GM12878 (cell line): ENCODE measurements around the gene CD244. TPM values are rescaled to one million over a fixed set of nuclear protein-coding genes. Genes with fewer than 3 reads are reported as not detected.

Source experiments
- ATAC-seq: fragments of 200-7000 bp; cut with Tn5 transposase; 3 replicates; pipeline ENCODE4 v1.9.1; 2020; ENCODE audit warnings: mild to moderate bottlenecking, moderate library complexity
- BruUV-seq: library from RNA; stranded (reverse); fragments of 400-500 nt; replicated peaks from 2 replicates; lab custom pipeline; 2021; lab: Mats Ljungman, UMichigan
- CTCF ChIA-PET: fragments of 300-600 bp; sonication (Branson Sonifier 250); formaldehyde crosslinking; extraction: SDS; loops from one replicate; lab custom pipeline; 2021; ENCODE audit warnings: inconsistent platforms; lab: Yijun Ruan, JAX
- POLR2A ChIA-PET: fragments of 350-600 bp; formaldehyde crosslinking; extraction: SDS; loops from one replicate; lab custom pipeline; 2021; ENCODE audit warnings: inconsistent platforms; lab: Charles Lee
- RAD21 ChIA-PET: fragments of 300-600 bp; sonication (Branson Sonifier 250); formaldehyde crosslinking; loops from one replicate; lab custom pipeline; 2023; ENCODE audit warnings: antibody characterized with exemption; ENCODE audit not compliant: unreplicated experiment; lab: Charles Lee
- SMC1A ChIA-PET: fragments of 300-600 bp; sonication (Branson Sonifier 250); formaldehyde crosslinking; loops from one replicate; lab custom pipeline; 2023; ENCODE audit not compliant: unreplicated experiment, uncharacterized antibody; lab: Charles Lee
- DNase-seq: peaks from one replicate; pipeline ENCODE4 v3.0.0-alpha.2; 2011; ENCODE audit warnings: low read depth, low spot score
- FAIRE-seq: peaks from 3 replicates; lab custom pipeline; 2011; peaks lifted over from hg19 to GRCh38; lab: Jason Lieb, UNC
- H2AFZ ChIP-seq: 2 replicates; pipeline ENCODE4 v1.6.0; 2011; ENCODE audit warnings: low read depth, low read length, control low read depth; ENCODE audit not compliant: control insufficient read depth
- H3K27ac ChIP-seq: 2 replicates; pipeline ENCODE4 v1.5.1; 2011; ENCODE audit warnings: control low read depth; ENCODE audit not compliant: control insufficient read depth, insufficient read depth
- H3K27me3 ChIP-seq, 2 experiments: replicated peaks in 1 of 2; 2 replicates each; pipeline versions ENCODE4 v1.6.0 to v1.6.1; 2011; ENCODE audit warnings: low read length in 1 of 2; ENCODE audit not compliant: control insufficient read depth in 2 of 2, insufficient read depth in 2 of 2
- H3K36me3 ChIP-seq, 2 experiments: 2 replicates each; pipeline ENCODE4 v1.5.1; 2011; ENCODE audit warnings: low read length in 1 of 2; ENCODE audit not compliant: control insufficient read depth in 2 of 2, insufficient read depth in 2 of 2
- H3K4me1 ChIP-seq: 2 replicates; pipeline ENCODE4 v1.6.1; 2011; ENCODE audit warnings: mild to moderate bottlenecking, low read length, moderate library complexity, mixed read lengths; ENCODE audit not compliant: control insufficient read depth, insufficient read depth
- H3K4me2 ChIP-seq: 2 replicates; pipeline ENCODE4 v1.6.0; 2011; ENCODE audit warnings: control low read depth; ENCODE audit not compliant: control insufficient read depth, insufficient read depth
- H3K4me3 ChIP-seq: fragments of 200-600 bp; sonication (generic); 2 replicates; pipeline ENCODE4 v1.5.1; 2016
- H3K79me2 ChIP-seq: 2 replicates; pipeline ENCODE4 v1.6.0; 2011; ENCODE audit warnings: low read length; ENCODE audit not compliant: control insufficient read depth, insufficient read depth
- H3K9ac ChIP-seq: 2 replicates; pipeline ENCODE4 v1.8.0; 2011; ENCODE audit warnings: low read length, control low read depth, mixed read lengths; ENCODE audit not compliant: control insufficient read depth, insufficient read depth
- H3K9me3 ChIP-seq: replicated peaks from 3 replicates; pipeline ENCODE4 v1.5.1; 2011; ENCODE audit warnings: mild to moderate bottlenecking, low read length; ENCODE audit not compliant: control insufficient read depth, insufficient read depth
- H4K20me1 ChIP-seq: 2 replicates; pipeline ENCODE4 v1.6.0; 2011; ENCODE audit not compliant: control insufficient read depth, insufficient read depth
- ASH2L ChIP-seq: fragments of 300-600, 200-600 bp; sonication (generic); IDR thresholded peaks from 2 replicates; pipeline ENCODE4 v1.6.1; 2017; ENCODE audit warnings: low read depth, mild to moderate bottlenecking, borderline replicate concordance
- CBX5 ChIP-seq: sonication (generic); IDR thresholded peaks from 2 replicates; pipeline ENCODE4 v1.6.1; 2016; ENCODE audit warnings: low read depth, moderate library complexity, mild to moderate bottlenecking, inconsistent platforms
- CHD4 ChIP-seq: fragments of 200-600 bp; sonication (generic); IDR thresholded peaks from 2 replicates; pipeline ENCODE4 v1.6.1; 2016; ENCODE audit warnings: mild to moderate bottlenecking
- HDAC6 ChIP-seq: fragments of 200-600 bp; sonication (generic); IDR thresholded peaks from one replicate; pipeline ENCODE4 v1.8.0; 2017; ENCODE audit warnings: antibody characterized with exemption; ENCODE audit not compliant: unreplicated experiment
- KAT2A ChIP-seq: conservative IDR thresholded peaks from 2 replicates; pipeline ENCODE4 v1.6.1; 2011; ENCODE audit warnings: low read depth, low read length; ENCODE audit not compliant: control insufficient read depth
- MLLT1 ChIP-seq: fragments of 450-650 bp; IDR thresholded peaks from 2 replicates; pipeline ENCODE4 v1.6.1; 2016; ENCODE audit warnings: mild to moderate bottlenecking
- MYC ChIP-seq: IDR thresholded peaks from 2 replicates; pipeline ENCODE4 v1.6.1; 2011; ENCODE audit warnings: mild to moderate bottlenecking, low read length, moderate library complexity, inconsistent platforms; ENCODE audit not compliant: insufficient read depth, insufficient replicate concordance, insufficient read length, severe bottlenecking
- NFYA ChIP-seq: IDR thresholded peaks from 2 replicates; pipeline ENCODE4 v1.6.1; 2011; ENCODE audit warnings: low read depth, mild to moderate bottlenecking, low read length, improper control_type of control experiment, borderline replicate concordance
- POU2F2 ChIP-seq: IDR thresholded peaks from 3 replicates; pipeline ENCODE4 v1.6.1; 2011; ENCODE audit warnings: low read depth, mild to moderate bottlenecking, low read length, borderline replicate concordance
- RCOR1 ChIP-seq: conservative IDR thresholded peaks from 2 replicates; pipeline ENCODE4 v1.6.1; 2012; ENCODE audit warnings: low read depth, low read length, improper control_type of control experiment
- RELA ChIP-seq: fragments of 450-650 bp; IDR thresholded peaks from 2 replicates; pipeline ENCODE4 v1.8.0; 2014; ENCODE audit warnings: borderline replicate concordance; ENCODE audit not compliant: partially characterized antibody
- REST ChIP-seq: IDR thresholded peaks from 2 replicates; pipeline ENCODE4 v1.6.1; 2012; ENCODE audit warnings: mild to moderate bottlenecking, low read depth, low read length
- SREBF1 ChIP-seq: IDR thresholded peaks from 2 replicates; pipeline ENCODE4 v1.6.1; 2012; ENCODE audit warnings: mild to moderate bottlenecking, low read length
- WGBS: methylation state at CpG from one replicate; pipeline ENCODE4 v1.1.6; 2016; ENCODE audit warnings: low lambda C conversion rate; ENCODE audit not compliant: insufficient replicate concordance, insufficient coverage; ENCODE audit errors: missing lambda C conversion rate; 5-methylcytosine and 5-hydroxymethylcytosine counted together
- in situ Hi-C: fragments of 300-500 bp; cut with MboI; formaldehyde crosslinking; loops from 9 replicates; pipeline ENCODE4 v1.14.3; 2018; ENCODE audit warnings: mixed read lengths
- intact Hi-C: fragments of 100-400 bp; cut with micrococcal nuclease; formaldehyde crosslinking; loops from one replicate; pipeline ENCODE4 v1.14.2; 2022; ENCODE audit not compliant: unreplicated experiment
- polyA plus RNA-seq, 11 experiments: library from polyadenylated mRNA; depleted of rRNA in 4 of 11; unstranded in 6 of 11; stranded (reverse) in 5 of 11; fragments of >200 nt; fragmentation: Nextera tagmentation in 4 of 11; fragmentation: Illumina TruSeq in 1 of 11; extraction: Ambion mirVana in 4 of 11; extraction: Trizol in 1 of 11; gene quantifications; 1 replicate in 1 of 11; 2 replicates in 10 of 11; pipeline versions ENCODE4 v1.2.1 to v1.2.3, GENCODE V29; 2011 to 2016; ENCODE audit warnings: inconsistent platforms in 2 of 11, missing spikeins in 2 of 11, low read depth in 1 of 11
- total RNA-seq, 4 experiments: library from RNA; depleted of rRNA in 3 of 4; stranded (reverse); fragments of >200 nt in 3 of 4; fragmentation: Illumina TruSeq in 1 of 4; extraction: Trizol in 1 of 4; gene quantifications; 2 replicates each; pipeline versions ENCODE4 v1.2.1 to v1.2.3, GENCODE V29; 2013 to 2021

Gene CD244
- total and polyA plus RNA-seq, 10 of the 15 experiments (the other 5 are each of a cell fraction or from before 2014, with no cell fraction given) = 0.24 to 13.6 (median 0.73) TPM

- no peaks in the 10 kb centered on the region for H3K27me3 ChIP-seq
- intact Hi-C loops = no loop called here
- WGBS = 67% methylated on average over 2 of the region's 2 CpGs
- H3K27ac ChIP-seq = no peak overlapping the region
- no peak overlapping the region for H3K4me2 ChIP-seq
- no peak overlapping the region for H2AFZ ChIP-seq
- H3K4me1 ChIP-seq = peaks cover 42% of the 10 kb centered on the region
- no peaks in the 10 kb centered on the region; the same call in 2 of the 3 replicates for H3K9me3 ChIP-seq
- ChIA-PET POLR2A (interaction anchor here (0.7 to 3.6 kb wide), 10 partner anchors 8 to 175 kb away, joined by 3 to 28 read pairs (median 6); partner anchors contain the start of gene CD48), CTCF (interaction anchor here (0.8 to 9.3 kb wide), 19 partner anchors 8 to 155 kb away, joined by 3 to 192 read pairs (median 5); partner anchors contain the start of genes CD244, CD48 and SLAMF7), SMC1A (interaction anchor here (1.0 to 7.1 kb wide), 24 partner anchors 7 to 270 kb away, joined by 3 to 86 read pairs (median 8); partner anchors contain the start of genes CD244, CD48 and SLAMF7), RAD21 (interaction anchor here (0.9 to 6.8 kb wide), 18 partner anchors 9 to 175 kb away, joined by 3 to 53 read pairs (median 6); partner anchors contain the start of genes CD244, CD48 and ITLN2)
- BruUV-seq = no TSS peak
- in situ Hi-C loops = no loop called here
- H3K79me2 ChIP-seq = peaks cover 3% of the 10 kb centered on the region
- ATAC-seq = no peak
- no peak for FAIRE-seq
- no peaks in the 10 kb centered on the region for H4K20me1 ChIP-seq
- no peak overlapping the region for H3K4me3 ChIP-seq
- no peak overlapping the region for H3K9ac ChIP-seq
- no peak for DNase-seq
- peaks cover 0 to 5% of the 10 kb centered on the region in 2 experiments; a peak in 1 of 4 replicates for H3K36me3 ChIP-seq
- TF ChIP-seq SREBF1 (no peak), RELA (no peak), HDAC6 (no peak), CBX5 (no peak), KAT2A (no peak), MYC (no peak), REST (no peak), MLLT1 (no peak), ASH2L (no peak), CHD4 (no peak), RCOR1 (no peak), NFYA (no peak), POU2F2 (no peak)
Measured at GRCh38 chr1:160798439-160798838, 64.2 kb downstream of the CD244 start.
